Keratinocyte (primary cell): ENCODE results near the gene PPIL4. TPM values are rescaled to one million over a fixed set of nuclear protein-coding genes. Genes with fewer than 3 reads are reported as not detected.

ENCODE experiments used
- DNase-seq: peaks from one replicate; pipeline ENCODE4 v3.0.0-alpha.2; 2011; ENCODE audit warnings: low read depth, missing footprints, low spot score
- FAIRE-seq: peaks from 2 replicates; lab custom pipeline; 2011; peaks lifted over from hg19 to GRCh38; lab: Jason Lieb, UNC
- H2AFZ ChIP-seq: 2 replicates; pipeline ENCODE4 v1.6.0; 2012; ENCODE audit warnings: low read length, control low read depth, inconsistent platforms; ENCODE audit not compliant: control insufficient read depth
- H3K27ac ChIP-seq: 2 replicates; pipeline ENCODE4 v1.5.1; 2011; ENCODE audit warnings: low read length; ENCODE audit not compliant: control insufficient read depth, insufficient read depth
- H3K27me3 ChIP-seq: 3 replicates; pipeline ENCODE4 v1.6.0; 2011; ENCODE audit warnings: low read length; ENCODE audit not compliant: control insufficient read depth, insufficient read depth; ENCODE audit errors: extremely low read depth
- H3K36me3 ChIP-seq, 2 experiments: 2 replicates in 1 of 2; 3 replicates in 1 of 2; pipeline ENCODE4 v1.5.1; 2011; ENCODE audit warnings: low read length in 2 of 2, mild to moderate bottlenecking in 1 of 2; ENCODE audit not compliant: control insufficient read depth in 2 of 2, insufficient read depth in 2 of 2; ENCODE audit errors: extremely low read depth in 1 of 2
- H3K4me1 ChIP-seq: 3 replicates; pipeline ENCODE4 v1.5.1; 2011; ENCODE audit warnings: low read length; ENCODE audit not compliant: control insufficient read depth, insufficient read depth; ENCODE audit errors: extremely low read depth
- H3K4me2 ChIP-seq: 3 replicates; pipeline ENCODE4 v1.6.0; 2011; ENCODE audit warnings: low read depth, low read length; ENCODE audit not compliant: control insufficient read depth, insufficient read depth; ENCODE audit errors: extremely low read depth
- H3K4me3 ChIP-seq, 3 experiments: fragments of 200-600 bp in 1 of 3; sonication (generic) in 1 of 3; 2 replicates in 2 of 3; 3 replicates in 1 of 3; pipeline ENCODE4 v1.5.1; 2011 to 2016; ENCODE audit warnings: low read length in 3 of 3, mild to moderate bottlenecking in 3 of 3, control low read depth in 2 of 3, inconsistent platforms in 1 of 3, low read depth in 1 of 3, mixed read lengths in 1 of 3, mixed run types in 1 of 3, moderate library complexity in 1 of 3; ENCODE audit not compliant: control insufficient read depth in 2 of 3, insufficient read depth in 2 of 3; ENCODE audit errors: extremely low read depth in 1 of 3
- H3K79me2 ChIP-seq: 2 replicates; pipeline ENCODE4 v1.6.0; 2012; ENCODE audit warnings: low read length; ENCODE audit not compliant: control insufficient read depth, insufficient read depth
- H3K9ac ChIP-seq: 3 replicates; pipeline ENCODE4 v1.6.0; 2011; ENCODE audit warnings: low read length; ENCODE audit not compliant: control insufficient read depth, insufficient read depth; ENCODE audit errors: extremely low read depth
- H3K9me1 ChIP-seq: 3 replicates; pipeline ENCODE4 v1.6.0; 2011; ENCODE audit warnings: low read length; ENCODE audit not compliant: control insufficient read depth, insufficient read depth; ENCODE audit errors: extremely low read depth
- H3K9me3 ChIP-seq: 2 replicates; pipeline ENCODE4 v1.5.1; 2012; ENCODE audit warnings: low read depth, low read length; ENCODE audit not compliant: control insufficient read depth
- H4K20me1 ChIP-seq: 3 replicates; pipeline ENCODE4 v1.6.0; 2011; ENCODE audit warnings: low read length; ENCODE audit not compliant: control insufficient read depth, insufficient read depth; ENCODE audit errors: extremely low read depth
- CTCF ChIP-seq, 3 experiments: IDR thresholded peaks in 1 of 3; conservative IDR thresholded peaks in 1 of 3; optimal IDR thresholded peaks in 1 of 3; 2 replicates in 2 of 3; 3 replicates in 1 of 3; pipeline versions ENCODE3 to v1.5.1; 2011; ENCODE audit warnings: low read length in 3 of 3, mild to moderate bottlenecking in 3 of 3, moderate library complexity in 2 of 3, control low read depth in 1 of 3, inconsistent platforms in 1 of 3; ENCODE audit not compliant: insufficient read depth in 2 of 3; ENCODE audit errors: extremely low read depth in 1 of 3
- EZH2 ChIP-seq: IDR thresholded peaks from one replicate; pipeline ENCODE4 v1.6.1; 2012; ENCODE audit warnings: inconsistent platforms, mild to moderate bottlenecking, low read length, moderate library complexity
- dilution Hi-C: fragments of 300-500 bp; cut with MboI; formaldehyde crosslinking; loops from one replicate; pipeline ENCODE4 v1.7.0; 2020; ENCODE audit warnings: low sequenced_read_pairs; ENCODE audit not compliant: extremely low pct_ligation_motif_present
- polyA plus RNA-seq, 5 experiments: library from polyadenylated mRNA; depleted of rRNA in 3 of 5; stranded (reverse) in 3 of 5; stranded (forward) in 1 of 5; unstranded in 1 of 5; fragments of >200 nt; gene quantifications; 1 replicate in 1 of 5; 2 replicates in 3 of 5; 3 replicates in 1 of 5; pipeline versions ENCODE4 v1.2.1 to v1.2.3, GENCODE V29; 2011 to 2012; ENCODE audit warnings: missing spikeins in 2 of 5, low read depth in 1 of 5, low replicate concordance in 1 of 5

The PPIL4 gene
- polyA plus RNA-seq, 1 donor (not counting 4 experiments of a cell fraction or from before 2014, with no cell fraction given), result 14.0 TPM

- Histone ChIP-seq H3K36me3 (no peaks in the 10 kb centered on the region), H3K4me3 (peak overlapping the region; percentile 65 to 93 (median 85)), H4K20me1 (no peaks in the 10 kb centered on the region), H3K79me2 (peaks cover 39% of the 10 kb centered on the region), H3K27ac (peak overlapping the region; percentile 82), H3K27me3 (no peaks in the 10 kb centered on the region), H3K9me1 (no peaks in the 10 kb centered on the region), H3K9me3 (no peaks in the 10 kb centered on the region), H3K9ac (peak overlapping the region; percentile 92), H3K4me2 (peak overlapping the region; percentile 97), H2AFZ (peak overlapping the region; percentile 90), H3K4me1 (peaks cover 26% of the 10 kb centered on the region)
- FAIRE-seq, result no peak
- no peak for TF ChIP-seq EZH2
- TF ChIP-seq CTCF (optimal IDR thresholded peaks at IDR 0.05 in 1 of 3, IDR thresholded peaks at IDR 0.05 in 1 of 3, conservative IDR thresholded peaks at IDR 0.05 in 1 of 3; ENCODE audit: extremely low read depth in 1 of 3, insufficient read depth in 2 of 3, low read length in 3 of 3), result no peak
- dilution Hi-C loops, result no loop called here
- no peak for DNase-seq
Measured at GRCh38 chr6:149566410-149567193, 20.8 kb upstream of the PPIL4 start.

DNA sequence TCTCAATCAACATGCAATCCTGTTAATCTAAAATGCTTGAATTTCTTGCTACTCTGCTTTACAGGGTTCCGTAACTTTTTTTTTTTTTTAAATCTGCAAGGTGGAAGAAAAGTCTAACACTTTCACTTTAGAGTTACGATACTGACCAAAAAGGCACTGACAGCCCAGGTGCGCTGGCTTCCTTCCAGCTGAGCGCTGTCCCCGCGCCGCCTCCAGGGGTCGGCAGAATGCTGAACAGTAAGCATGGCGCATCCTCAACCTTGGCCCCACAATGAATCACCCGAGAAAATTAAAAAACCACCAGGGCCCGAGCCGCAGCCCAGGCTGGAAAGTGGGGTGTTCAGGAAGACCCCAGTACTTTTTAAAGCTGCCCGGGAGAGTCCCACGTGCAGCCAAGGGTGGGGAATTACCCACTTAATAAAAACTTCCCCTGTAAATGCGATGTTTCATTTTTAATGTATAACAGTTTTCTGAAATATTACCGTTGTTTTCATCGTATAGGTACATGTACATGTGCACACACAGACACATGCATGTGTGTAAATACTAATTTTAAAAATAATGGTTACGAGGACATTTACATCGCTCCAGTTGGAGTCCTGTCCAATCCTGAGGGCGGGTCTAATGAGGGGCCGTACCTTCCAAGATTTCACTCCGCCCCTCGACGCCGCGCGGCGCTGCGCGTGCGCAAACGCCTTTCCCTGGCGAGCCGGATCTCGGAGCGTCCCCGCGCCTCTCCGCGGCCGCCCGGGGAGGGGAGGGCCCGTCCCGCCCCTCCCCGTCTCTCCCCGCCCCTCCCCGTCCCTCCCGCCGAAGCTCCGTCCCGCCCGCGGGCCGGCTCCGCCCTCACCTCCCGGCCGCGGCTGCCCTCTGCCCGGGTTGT is 19.9 kb upstream of the PPIL4 start, which contains the start of gene GINM1:
Gene GINM1 (plus strand): TSS at position 849 of the 883 bp plus-strand sequence. CDS start 40 bp downstream, outside the sequence.
- TF ChIP-seq EZH2 (no peak), CTCF (optimal IDR thresholded peaks at IDR 0.05 in 1 of 3, IDR thresholded peaks at IDR 0.05 in 1 of 3, conservative IDR thresholded peaks at IDR 0.05 in 1 of 3; ENCODE audit: extremely low read depth in 1 of 3, insufficient read depth in 2 of 3, low read length in 3 of 3) (peak; percentile 67 to 85 (median 84))
- H3K27ac ChIP-seq, result peak within 1 kb of the TSS; percentile 82
- FAIRE-seq, result peak; percentile 71

More for the DNA sequence above, 19.9 kb upstream of the PPIL4 start, which contains the start of gene GINM1:
- no peaks in the 10 kb centered on the region for H3K27me3 ChIP-seq
- H3K4me3 ChIP-seq, result peak within 1 kb of the TSS; percentile 65 to 93 (median 88)
- no peaks in the 10 kb centered on the region for H3K9me1 ChIP-seq
- no peaks in the 10 kb centered on the region for H3K9me3 ChIP-seq
- H2AFZ ChIP-seq, result peak within 1 kb of the TSS; percentile 90
- H3K4me1 ChIP-seq, result peaks cover 26% of the 10 kb centered on the region
- H3K79me2 ChIP-seq, result peaks cover 34% of the 10 kb centered on the region
- no peaks in the 10 kb centered on the region for H3K36me3 ChIP-seq
- DNase-seq, result peak; percentile 64
- dilution Hi-C loops, result no loop called here
- H4K20me1 ChIP-seq, result no peaks in the 10 kb centered on the region
- H3K9ac ChIP-seq, result peak within 1 kb of the TSS; percentile 92
- H3K4me2 ChIP-seq, result peak within 1 kb of the TSS; percentile 97
